SU-DHL-6 (cell line): Measurements from ENCODE around the gene PARVB.

Source experiments
- H2AFZ ChIP-seq: fragments of 200-600 bp; sonication (generic); 2 replicates; pipeline ENCODE4 v1.6.1; 2014; ENCODE audit warnings: low read depth, mild to moderate bottlenecking, moderate library complexity, mixed read lengths, antibody characterized with exemption, low read length; ENCODE audit not compliant: severe bottlenecking
- H3F3A ChIP-seq: fragments of 200-600 bp; shearing (Covaris generic); 2 replicates; pipeline ENCODE4 v1.6.0; 2016; ENCODE audit warnings: antibody characterized with exemption, mild to moderate bottlenecking; ENCODE audit not compliant: insufficient read depth
- H3K27ac ChIP-seq: fragments of 200-600 bp; sonication (generic); 2 replicates; pipeline ENCODE4 v1.5.1; 2016; ENCODE audit warnings: low read depth, mild to moderate bottlenecking, low read length, moderate library complexity, mixed read lengths
- H3K27me3 ChIP-seq: fragments of 200-600 bp; sonication (generic), shearing (Covaris generic); 2 replicates; pipeline ENCODE4 v1.6.0; 2014; ENCODE audit warnings: mild to moderate bottlenecking, low read length
- H3K36me3 ChIP-seq: fragments of 200-600 bp; sonication (generic); 2 replicates; pipeline ENCODE4 v1.6.1; 2014; ENCODE audit warnings: mild to moderate bottlenecking, low read length, mixed read lengths
- H3K4me2 ChIP-seq: fragments of 300-600, 200-600 bp; shearing (Covaris generic), sonication (generic); 2 replicates; pipeline ENCODE4 v1.6.0; 2014; ENCODE audit warnings: low read length, low read depth, mild to moderate bottlenecking; ENCODE audit not compliant: poor library complexity, severe bottlenecking
- H3K4me3 ChIP-seq: fragments of 200-600 bp; sonication (generic); 2 replicates; pipeline ENCODE4 v1.5.1; 2014; ENCODE audit warnings: antibody characterized with exemption, low read length, mild to moderate bottlenecking, mixed read lengths; ENCODE audit not compliant: insufficient read depth, poor library complexity, severe bottlenecking
- H3K79me2 ChIP-seq: fragments of 200-600 bp; sonication (generic); 2 replicates; pipeline ENCODE4 v1.6.1; 2014; ENCODE audit warnings: mild to moderate bottlenecking, low read length, moderate library complexity; ENCODE audit not compliant: insufficient read depth
- H3K9ac ChIP-seq: fragments of 200-600 bp; sonication (generic); 2 replicates; pipeline ENCODE4 v1.7.0; 2014; ENCODE audit warnings: mild to moderate bottlenecking, low read length
- H3K9me2 ChIP-seq: fragments of 200-600 bp; sonication (generic); replicated peaks from 2 replicates; pipeline ENCODE4 v1.6.1; 2014; ENCODE audit warnings: low read length; ENCODE audit not compliant: insufficient read depth
- H3K9me3 ChIP-seq: fragments of 200-600 bp; sonication (generic); 2 replicates; pipeline ENCODE4 v1.6.1; 2014; ENCODE audit warnings: low read length, mixed read lengths; ENCODE audit not compliant: insufficient read depth
- H4K20me1 ChIP-seq: fragments of 200-600 bp; sonication (generic); 2 replicates; pipeline ENCODE4 v1.6.1; 2014; ENCODE audit warnings: low read depth, mild to moderate bottlenecking, antibody characterized with exemption, low read length, moderate library complexity, mixed read lengths
- CTCF ChIP-seq: fragments of 200-600 bp; sonication (generic); IDR thresholded peaks from one replicate; pipeline ENCODE4 v1.5.1; 2017; ENCODE audit warnings: antibody characterized with exemption, mild to moderate bottlenecking, low read length, moderate library complexity; ENCODE audit not compliant: insufficient read depth, poor library complexity, severe bottlenecking
- EZH2phosphoT487 ChIP-seq: fragments of 200-600 bp; sonication (generic), shearing (Covaris generic); conservative IDR thresholded peaks from 2 replicates; pipeline ENCODE4 v1.6.1; 2018; ENCODE audit warnings: mild to moderate bottlenecking, antibody characterized with exemption, low read length, moderate library complexity, mixed read lengths

Gene PARVB, protein sequence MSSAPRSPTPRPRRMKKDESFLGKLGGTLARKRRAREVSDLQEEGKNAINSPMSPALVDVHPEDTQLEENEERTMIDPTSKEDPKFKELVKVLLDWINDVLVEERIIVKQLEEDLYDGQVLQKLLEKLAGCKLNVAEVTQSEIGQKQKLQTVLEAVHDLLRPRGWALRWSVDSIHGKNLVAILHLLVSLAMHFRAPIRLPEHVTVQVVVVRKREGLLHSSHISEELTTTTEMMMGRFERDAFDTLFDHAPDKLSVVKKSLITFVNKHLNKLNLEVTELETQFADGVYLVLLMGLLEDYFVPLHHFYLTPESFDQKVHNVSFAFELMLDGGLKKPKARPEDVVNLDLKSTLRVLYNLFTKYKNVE

GRCh38 chr22:44024288-44024921 lies at the start of gene PARVB:
PARVB (plus strand) TSS chr22:44024302; CDS start chr22:44024340, 38 bp downstream.
- H4K20me1 ChIP-seq, result no peaks in the 10 kb centered on the region
- no peaks in the 10 kb centered on the region for H3K79me2 ChIP-seq
- H2AFZ ChIP-seq, result no peak within 1 kb of the TSS
- no peaks in the 10 kb centered on the region for H3K9me3 ChIP-seq
- TF ChIP-seq EZH2phosphoT487 (no peak), CTCF (no peak)
- H3F3A ChIP-seq, result no peaks in the 10 kb centered on the region
- no peak within 1 kb of the TSS for H3K4me2 ChIP-seq
- no peak within 1 kb of the TSS for H3K4me3 ChIP-seq
- no peak within 1 kb of the TSS for H3K9ac ChIP-seq
- H3K36me3 ChIP-seq, result no peaks in the 10 kb centered on the region
- no peak within 1 kb of the TSS for H3K27ac ChIP-seq
- no peaks in the 10 kb centered on the region for H3K9me2 ChIP-seq
- no peaks in the 10 kb centered on the region for H3K27me3 ChIP-seq

DNA sequence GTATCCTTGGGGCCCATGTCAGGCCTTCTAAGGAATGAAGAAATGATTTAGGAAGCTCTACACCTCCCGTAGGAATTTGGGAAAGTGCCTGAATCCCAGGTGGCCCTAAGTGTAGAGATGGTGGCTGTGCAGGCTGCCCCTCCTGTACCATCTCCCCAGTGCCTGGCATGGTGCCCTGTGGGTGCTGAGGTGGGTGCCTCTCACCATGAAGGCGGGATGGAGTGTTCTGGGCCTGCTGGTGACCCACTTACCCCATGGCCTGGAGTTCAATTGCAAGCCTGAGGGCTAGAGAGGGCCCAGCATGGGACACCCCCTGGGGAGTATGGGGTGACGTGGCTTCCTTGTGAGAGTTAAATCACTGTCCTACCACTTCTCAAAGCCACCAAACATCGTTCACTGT lies 49.1 kb upstream of the PARVB start:
- TF ChIP-seq CTCF, result no peak

GRCh38 chr22:43976861-43977795 lies 47.0 kb upstream of the PARVB start:
- Histone ChIP-seq H3K9me2 (no peaks in the 10 kb centered on the region), H3F3A (no peaks in the 10 kb centered on the region), H3K4me3 (no peak overlapping the region), H3K36me3 (no peaks in the 10 kb centered on the region), H3K9ac (no peak overlapping the region), H3K9me3 (no peaks in the 10 kb centered on the region), H3K27me3 (no peaks in the 10 kb centered on the region), H4K20me1 (no peaks in the 10 kb centered on the region), H2AFZ (no peak overlapping the region), H3K4me2 (no peak overlapping the region), H3K27ac (no peak overlapping the region), H3K79me2 (no peaks in the 10 kb centered on the region)
- TF ChIP-seq CTCF (no peak), EZH2phosphoT487 (no peak)

More for the DNA sequence above, 49.1 kb upstream of the PARVB start:
- no peaks in the 10 kb centered on the region for H3K9me3 ChIP-seq
- H3K4me3 ChIP-seq, result no peak overlapping the region
- no peaks in the 10 kb centered on the region for H4K20me1 ChIP-seq
- no peak overlapping the region for H3K4me2 ChIP-seq
- no peaks in the 10 kb centered on the region for H3F3A ChIP-seq
- H2AFZ ChIP-seq, result no peak overlapping the region
- no peak overlapping the region for H3K9ac ChIP-seq
- no peaks in the 10 kb centered on the region for H3K79me2 ChIP-seq
- H3K27me3 ChIP-seq, result no peaks in the 10 kb centered on the region
- no peak overlapping the region for H3K27ac ChIP-seq
- no peaks in the 10 kb centered on the region for H3K9me2 ChIP-seq
- H3K36me3 ChIP-seq, result no peaks in the 10 kb centered on the region
